HG03432 (cell line): ENCODE data around the gene BCORL1.

ENCODE experiments used
- ATAC-seq: cut with Tn5 transposase; IDR thresholded peaks from one replicate; pipeline ENCODE4 v1.9.1; 2021; ENCODE audit warnings: mild to moderate bottlenecking, moderate library complexity; ENCODE audit not compliant: unreplicated experiment

The BCORL1 gene

GRCh38 chrX:129961180-129962083 lies 21.0 kb upstream of the BCORL1 start:
- peak; percentile 91 for ATAC-seq

DNA sequence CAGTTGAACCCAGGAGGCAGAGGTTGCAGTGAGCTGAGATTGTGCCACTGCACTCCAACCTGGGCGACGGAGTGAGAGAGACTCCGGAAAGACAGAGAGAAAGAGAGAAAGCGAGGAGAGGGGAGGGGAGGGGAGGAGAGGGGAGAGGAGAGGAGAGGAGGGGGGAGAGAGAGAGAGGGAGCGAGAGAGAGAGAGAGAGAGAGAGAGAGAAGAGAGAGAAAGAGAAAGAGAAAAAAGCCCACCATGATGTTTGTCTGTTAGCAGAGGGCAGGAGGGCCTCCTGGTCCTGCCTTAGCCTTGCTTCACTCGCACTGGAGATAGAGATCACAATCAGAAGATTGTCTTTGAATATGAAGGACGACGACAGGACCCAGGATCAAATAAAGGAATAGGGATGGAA lies 18.7 kb upstream of the BCORL1 start:
- ATAC-seq = no peak

- ATAC-seq = no peak
Observed at GRCh38 chrX:129965166-129965565, 17.3 kb upstream of the BCORL1 start.

DNA sequence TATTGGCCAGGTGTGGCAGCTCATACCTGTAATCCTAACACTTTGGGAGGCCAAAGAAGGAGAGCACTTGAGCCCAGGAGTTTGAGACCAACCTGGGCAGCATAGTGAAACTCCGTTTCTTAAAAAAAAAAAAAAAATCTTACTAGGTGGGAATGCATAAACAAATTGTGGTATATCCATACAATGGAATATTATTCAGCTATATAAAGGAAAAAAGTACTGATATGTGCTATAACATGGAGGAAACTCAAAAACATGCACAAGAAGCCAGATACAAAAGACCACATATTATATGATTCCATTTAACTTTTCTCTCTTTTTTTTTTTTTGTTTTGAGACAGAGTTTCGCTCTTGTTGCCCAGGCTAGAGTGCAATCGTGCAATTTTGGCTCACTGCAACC lies 13.5 kb upstream of the BCORL1 start:
- no peak for ATAC-seq

DNA sequence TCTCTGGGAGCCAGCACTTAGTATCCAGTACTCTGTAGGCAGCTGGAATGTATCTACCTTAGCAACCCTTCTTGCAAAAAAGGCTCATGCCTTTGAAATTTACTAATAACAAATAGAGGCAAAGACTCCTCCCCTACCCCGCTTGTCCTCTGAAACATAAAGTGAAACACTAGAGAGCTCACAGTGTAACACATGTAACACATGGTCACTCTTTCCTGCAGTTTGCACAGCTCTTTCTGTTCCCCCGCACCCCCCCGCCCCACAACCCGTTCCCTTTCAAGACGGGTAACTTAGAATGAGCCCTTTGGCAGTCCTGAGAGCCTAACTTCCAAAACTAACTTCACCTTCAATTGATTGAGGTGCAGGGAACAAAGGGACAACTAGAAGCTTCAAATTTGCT lies 6.0 kb upstream of the BCORL1 start:
- no peak for ATAC-seq

DNA sequence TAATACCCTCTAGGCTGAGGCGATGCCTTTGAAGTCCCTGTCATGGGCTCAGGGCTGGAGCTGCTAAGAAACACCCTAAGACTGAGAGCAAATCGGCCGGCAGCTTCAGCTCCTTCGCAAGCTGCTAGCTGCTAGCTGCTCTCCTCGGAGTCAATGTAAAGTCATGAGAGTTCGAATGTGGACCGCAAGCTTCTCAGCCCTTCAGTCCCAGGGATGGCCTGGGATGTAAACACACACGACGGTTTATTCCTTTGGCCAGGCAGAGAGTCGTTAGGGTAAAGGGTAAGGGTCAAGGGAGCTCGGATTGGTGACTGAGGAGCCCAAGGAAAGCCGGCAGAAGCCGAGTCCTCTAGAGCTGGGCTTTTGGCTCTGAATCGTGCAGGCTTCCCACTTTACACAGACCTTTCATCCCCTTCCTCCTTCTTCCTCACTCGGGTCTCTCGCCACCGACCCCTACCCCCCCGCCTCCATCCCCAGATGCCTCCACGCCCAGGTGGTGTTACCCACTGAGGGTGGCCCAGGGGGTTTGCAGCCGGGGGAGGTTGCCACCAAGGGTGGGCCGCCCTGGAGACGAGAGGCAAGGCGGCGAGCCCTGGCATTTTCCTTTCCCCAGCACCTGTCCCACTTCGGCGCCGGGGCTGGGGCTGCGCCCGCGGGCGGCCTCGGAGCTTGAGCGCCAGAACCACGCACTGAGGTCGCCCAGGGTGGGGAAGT lies 3.1 kb upstream of the BCORL1 start:
- no peak for ATAC-seq

- ATAC-seq = no peak
Observed at GRCh38 chrX:129980001-129980401, 2.4 kb upstream of the BCORL1 start.

DNA sequence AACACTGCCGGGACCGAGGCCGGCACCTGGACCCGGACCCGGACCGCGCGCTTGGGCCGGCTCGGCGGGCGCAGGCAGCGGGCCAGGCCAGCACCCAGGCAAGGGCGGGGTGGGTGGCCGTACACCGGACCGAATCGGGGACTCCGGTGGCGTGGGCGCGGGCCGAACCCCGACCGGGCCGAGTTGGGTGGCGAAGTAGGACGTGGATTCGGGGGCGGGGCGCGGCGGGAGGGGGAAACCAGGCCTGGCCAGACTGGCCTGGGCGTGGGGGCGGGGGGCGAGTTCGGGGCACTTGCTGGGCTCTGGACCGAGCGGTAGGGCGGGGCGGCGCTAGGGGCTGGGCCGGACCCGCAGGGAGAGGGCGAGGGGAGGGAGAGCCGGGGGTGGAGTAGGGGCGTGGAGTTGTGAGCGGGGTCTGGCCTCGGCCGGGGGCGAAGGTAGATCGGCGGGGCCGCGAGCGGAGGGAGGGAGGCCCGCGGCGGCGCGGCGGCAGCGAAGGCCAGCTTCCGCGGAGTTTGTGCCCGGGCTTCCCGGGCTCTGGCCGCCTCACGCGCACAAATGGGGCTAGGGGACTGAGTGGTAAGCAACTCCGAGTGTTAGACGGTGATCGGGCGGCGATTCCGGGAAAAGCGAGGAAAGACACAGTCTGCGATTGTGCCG lies 1.8 kb upstream of the BCORL1 start:
- no peak for ATAC-seq

GRCh38 chrX:129981200-129981553 lies 1.3 kb upstream of the BCORL1 start:
- no peak for ATAC-seq

DNA sequence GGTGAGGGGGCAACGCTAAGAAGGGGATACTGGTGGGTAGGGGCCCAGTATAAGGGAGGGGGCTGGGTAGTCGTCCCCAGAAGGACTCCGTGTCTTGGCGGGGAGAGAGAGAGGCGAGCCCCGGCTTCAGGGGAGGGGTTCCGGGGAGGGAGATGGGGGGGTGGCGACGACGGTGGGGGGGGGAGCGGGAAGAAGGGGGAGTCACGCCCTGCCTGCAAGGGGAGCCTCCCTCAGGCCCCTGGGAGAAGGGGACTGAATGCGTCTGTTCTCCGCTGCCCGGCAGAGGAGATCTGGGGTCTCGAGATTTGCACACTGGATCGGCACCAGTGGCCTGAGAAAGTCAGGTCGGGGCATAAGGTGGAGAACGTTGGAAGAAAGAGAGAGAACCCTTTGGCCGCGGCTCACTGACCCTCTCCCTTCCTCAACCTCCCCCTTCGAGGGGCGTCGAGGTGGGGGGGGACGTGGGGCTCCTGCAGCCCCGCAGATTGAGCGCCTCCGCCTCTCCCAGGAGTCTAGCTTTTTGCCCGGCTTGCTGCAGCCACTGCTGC lies 609 bp upstream of the BCORL1 start:
- no peak for ATAC-seq

GRCh38 chrX:129983575-129984110 lies 1.2 kb downstream of the BCORL1 start:
- ATAC-seq = no peak

GRCh38 chrX:129984111-129984958 lies 1.9 kb downstream of the BCORL1 start:
- ATAC-seq = no peak

DNA sequence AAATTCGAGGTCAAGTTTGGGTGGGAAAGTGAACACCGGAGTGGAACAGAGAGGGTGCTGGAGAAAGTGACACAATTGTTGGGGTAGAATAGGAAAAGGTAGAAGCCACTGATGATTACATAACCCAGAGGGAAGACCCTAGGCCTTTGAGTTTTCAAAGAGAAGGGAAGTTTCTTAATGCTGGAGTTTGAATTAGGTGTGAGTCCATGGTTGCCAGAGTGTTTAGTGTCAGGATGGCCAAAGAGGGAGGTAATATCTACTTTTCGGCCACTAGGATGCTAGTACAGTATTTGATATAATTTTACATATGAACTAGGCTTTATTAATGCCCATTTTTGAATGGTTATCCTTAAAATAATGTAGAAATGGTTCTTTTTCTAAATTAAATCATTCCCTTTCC lies 5.4 kb downstream of the BCORL1 start:
- ATAC-seq = no peak

DNA sequence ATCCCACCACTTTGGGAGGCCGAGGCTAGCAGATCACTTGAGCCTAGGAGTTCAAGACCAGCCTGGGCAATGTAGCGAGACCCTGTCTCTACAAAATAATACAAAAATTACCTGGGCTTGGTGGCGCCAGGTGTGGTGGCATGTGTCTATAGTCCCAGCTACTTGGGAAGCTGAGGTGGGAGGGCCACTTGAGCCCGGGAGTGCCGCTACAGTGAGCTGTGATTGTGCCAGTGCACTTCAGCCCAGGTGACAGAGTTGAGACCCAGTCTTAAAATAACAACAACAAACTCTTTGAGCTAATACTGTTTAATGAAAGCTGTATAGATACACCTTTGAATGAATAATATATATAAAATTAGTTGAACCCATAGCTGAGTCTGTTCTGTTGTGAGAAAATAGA lies 9.7 kb downstream of the BCORL1 start:
- no peak for ATAC-seq

GRCh38 chrX:129996120-129996519 lies 13.7 kb downstream of the BCORL1 start:
- ATAC-seq = no peak

GRCh38 chrX:129997086-129997485 lies 14.7 kb downstream of the BCORL1 start:
- ATAC-seq = no peak

- no peak for ATAC-seq
Observed at GRCh38 chrX:129998021-129998420, 15.6 kb downstream of the BCORL1 start.

DNA sequence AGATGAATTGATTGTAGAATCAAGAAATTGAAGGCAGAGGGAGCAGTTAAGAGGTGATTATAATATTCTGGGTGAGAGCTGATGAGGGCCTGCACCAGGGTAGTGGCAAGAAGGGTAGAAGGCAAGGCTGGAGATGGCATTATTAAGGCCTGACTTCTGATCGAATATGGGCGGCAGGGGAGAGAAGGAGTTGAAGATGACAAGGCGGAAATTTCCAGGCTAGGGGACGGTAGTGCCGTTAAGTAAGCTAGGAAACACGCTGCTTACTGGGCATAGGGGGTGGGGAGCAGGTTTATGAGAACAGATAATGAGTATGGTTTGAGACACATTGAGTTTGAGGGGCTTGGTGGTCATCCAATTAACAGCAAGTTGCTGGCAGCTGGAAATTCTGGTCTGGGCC lies 19.5 kb downstream of the BCORL1 start:
- no peak for ATAC-seq

- ATAC-seq = no peak
Observed at GRCh38 chrX:130002541-130002940, 20.1 kb downstream of the BCORL1 start.

DNA sequence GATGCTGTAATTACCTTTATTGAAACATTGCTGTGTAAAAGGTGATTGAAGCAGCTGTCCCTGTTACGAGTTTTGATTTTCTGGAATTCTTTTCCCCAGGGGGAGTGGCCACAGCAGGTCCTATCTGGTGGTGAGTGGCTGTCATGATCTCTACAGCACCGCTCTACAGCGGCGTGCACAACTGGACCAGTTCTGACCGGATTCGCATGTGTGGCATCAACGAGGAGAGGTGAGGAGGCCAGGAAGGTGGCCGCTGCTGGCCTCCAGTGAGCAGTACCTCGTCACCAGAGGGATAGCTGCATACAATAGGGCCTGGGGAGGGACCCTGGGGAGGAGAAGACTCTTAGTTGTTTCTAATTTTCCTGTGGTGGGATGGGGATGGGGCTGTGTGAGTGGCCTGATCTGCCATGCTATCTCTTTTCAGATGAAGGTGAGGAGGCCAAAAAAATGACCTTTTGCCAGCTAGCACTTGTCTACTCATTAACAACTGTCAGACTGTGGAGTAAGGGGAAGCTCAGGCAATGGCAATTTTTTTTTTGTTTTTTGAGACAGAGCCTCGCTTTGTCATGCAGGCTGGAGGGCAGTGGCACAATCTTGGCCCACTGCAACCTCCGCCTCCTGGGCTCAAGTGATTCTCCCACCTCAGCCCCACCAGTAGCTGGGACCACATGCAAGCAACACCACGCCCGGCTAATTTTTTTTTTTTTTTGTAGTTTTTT lies 22.8 kb downstream of the BCORL1 start:
- ATAC-seq = no peak
